Measurements from ENCODE around the gene CBLC. TPM values are rescaled to one million over a fixed set of nuclear protein-coding genes. Genes with fewer than 3 reads are reported as not detected.

CBLC gene
- total and polyA plus RNA-seq, 2 of the 4 experiments (the other 2 are of a cell fraction): not detected

Small RNA genes lying within 50 kb of the gene (microRNA-seq; reads per million reads assigned to microRNA genes)
- gene MIR8085 (ENCODE audit: unreplicated experiment) (not detected), gene RF00156 (ENCODE audit: insufficient read depth, insufficient read length) (not detected)

Small RNA genes lying within 50 kb of the gene (small RNA-seq; reads per million reads assigned to genes)
- 0 to 0.18 (median 0) reads per million in 5 experiments for gene RF00156

Other genes with a start within 250 kb of the CBLC start
- not detected in 2 replicates for gene CEACAM20, start 248.2 kb upstream of the CBLC start, total RNA-seq (2012; rRNA removed)
- not detected in 2 replicates for gene CEACAM20, start 248.2 kb upstream of the CBLC start, polyA plus RNA-seq (2012; rRNA removed)
- gene IGSF23, start 164.3 kb upstream of the CBLC start, total RNA-seq (2012; rRNA removed): under 0.01 TPM in 1 of 2 replicates, not detected in the other
- gene IGSF23, start 164.3 kb upstream of the CBLC start, polyA plus RNA-seq (2012; rRNA removed): 0.26 and 0.27 TPM in 2 replicates
- 93.0 and 106 TPM in 2 replicates for gene PVR, start 134.0 kb upstream of the CBLC start, total RNA-seq (2012; rRNA removed)
- 117 and 122 TPM in 2 replicates for gene PVR, start 134.0 kb upstream of the CBLC start, polyA plus RNA-seq (2012; rRNA removed)
- 0.56 and 0.72 TPM in 2 replicates for gene CEACAM19, start 106.4 kb upstream of the CBLC start, total RNA-seq (2012; rRNA removed)
- gene CEACAM19, start 106.4 kb upstream of the CBLC start, polyA plus RNA-seq (2012; rRNA removed): 9.3 and 10.3 TPM in 2 replicates
- not detected in 2 replicates for gene CEACAM16, start 78.7 kb upstream of the CBLC start, total RNA-seq (2012; rRNA removed)
- not detected in 2 replicates for gene CEACAM16, start 78.7 kb upstream of the CBLC start, polyA plus RNA-seq (2012; rRNA removed)
- gene BCL3, start 29.2 kb upstream of the CBLC start, total RNA-seq (2012; rRNA removed): 1.6 and 1.9 TPM in 2 replicates
- 24.1 and 26.0 TPM in 2 replicates for gene BCL3, start 29.2 kb upstream of the CBLC start, polyA plus RNA-seq (2012; rRNA removed)
- gene BCAM, start 31.2 kb downstream of the CBLC start, total RNA-seq (2012; rRNA removed): 2.3 and 2.8 TPM in 2 replicates
- gene BCAM, start 31.2 kb downstream of the CBLC start, polyA plus RNA-seq (2012; rRNA removed): 27.5 and 35.7 TPM in 2 replicates
- 77.8 and 78.0 TPM in 2 replicates for gene NECTIN2, start 68.4 kb downstream of the CBLC start, total RNA-seq (2012; rRNA removed)
- 169 and 170 TPM in 2 replicates for gene NECTIN2, start 68.4 kb downstream of the CBLC start, polyA plus RNA-seq (2012; rRNA removed)
- 51.4 and 54.8 TPM in 2 replicates for gene TOMM40, start 113.4 kb downstream of the CBLC start, total RNA-seq (2012; rRNA removed)
- 62.6 and 71.9 TPM in 2 replicates for gene TOMM40, start 113.4 kb downstream of the CBLC start, polyA plus RNA-seq (2012; rRNA removed)
- gene APOE, start 127.9 kb downstream of the CBLC start, total RNA-seq (2012; rRNA removed): 0.18 TPM in 1 of 2 replicates, not detected in the other
- gene APOE, start 127.9 kb downstream of the CBLC start, polyA plus RNA-seq (2012; rRNA removed): 2.0 and 2.5 TPM in 2 replicates
- gene APOC1, start 136.7 kb downstream of the CBLC start, total RNA-seq (2012; rRNA removed): not detected in 2 replicates
- gene APOC1, start 136.7 kb downstream of the CBLC start, polyA plus RNA-seq (2012; rRNA removed): 1.1 and 1.4 TPM in 2 replicates
- not detected in 2 replicates for gene APOC4, start 164.3 kb downstream of the CBLC start, total RNA-seq (2012; rRNA removed)
- not detected in 2 replicates for gene APOC4, start 164.3 kb downstream of the CBLC start, polyA plus RNA-seq (2012; rRNA removed)
- gene APOC2, start 168.2 kb downstream of the CBLC start, total RNA-seq (2012; rRNA removed): not detected in 2 replicates
- not detected in 2 replicates for gene APOC2, start 168.2 kb downstream of the CBLC start, polyA plus RNA-seq (2012; rRNA removed)
- gene CLPTM1, start 177.5 kb downstream of the CBLC start, total RNA-seq (2012; rRNA removed): 23.8 and 27.8 TPM in 2 replicates
- gene CLPTM1, start 177.5 kb downstream of the CBLC start, polyA plus RNA-seq (2012; rRNA removed): 88.8 and 93.2 TPM in 2 replicates
- 5.0 TPM in 2 replicates for gene RELB, start 223.6 kb downstream of the CBLC start, total RNA-seq (2012; rRNA removed)
- gene RELB, start 223.6 kb downstream of the CBLC start, polyA plus RNA-seq (2012; rRNA removed): 17.2 and 19.9 TPM in 2 replicates

All from IMR-90 (cell line).